ENCODE measurements around the gene MYMK.

The MYMK gene

DNA sequence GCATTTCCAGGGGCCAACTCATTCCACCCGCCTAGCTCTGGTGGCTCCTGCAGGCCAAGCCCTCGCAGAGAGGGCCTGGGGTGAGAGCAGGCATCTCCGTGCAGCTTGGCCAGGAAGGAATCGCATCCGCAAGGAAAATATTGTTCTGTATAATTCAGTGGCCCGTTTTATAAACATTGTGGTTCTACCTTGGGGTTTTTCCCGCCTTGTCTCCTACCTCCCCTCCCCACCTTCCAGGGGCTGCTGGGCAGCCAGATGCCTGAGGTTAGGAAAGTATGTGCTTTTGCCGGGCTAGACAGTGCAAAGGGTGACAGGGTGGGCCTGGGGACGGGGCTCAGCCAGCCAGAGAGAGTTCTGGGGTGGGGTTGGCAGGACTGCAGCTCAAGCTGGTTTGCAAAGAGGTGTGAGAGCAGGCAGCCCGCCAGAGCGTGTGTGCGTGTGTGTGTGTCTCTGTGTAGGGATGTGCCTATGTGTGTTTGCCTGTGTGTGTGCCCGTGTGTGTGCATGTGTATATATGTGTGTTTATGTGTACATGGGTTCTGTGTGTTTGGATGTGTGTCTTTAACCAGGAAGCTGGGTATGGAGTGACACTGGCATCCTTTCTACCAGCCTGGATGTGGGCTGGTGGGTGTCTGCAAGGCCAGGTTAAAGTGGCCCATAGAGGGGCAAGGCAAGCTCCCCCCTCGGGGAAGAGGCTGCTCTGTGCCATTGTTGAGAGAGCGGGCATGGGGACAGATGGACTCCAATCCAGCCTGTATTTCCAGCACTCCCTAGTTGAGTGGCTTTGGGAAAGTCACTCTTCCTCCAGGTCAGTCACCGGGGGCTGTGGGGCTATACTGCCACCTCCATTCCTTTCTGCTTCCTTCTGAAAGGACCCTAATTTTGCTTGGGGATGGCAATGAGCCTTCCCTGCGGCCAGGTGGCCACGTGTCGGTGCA, 35.2 kb downstream of the MYMK start:
- TF ChIP-seq, protein P1, sequence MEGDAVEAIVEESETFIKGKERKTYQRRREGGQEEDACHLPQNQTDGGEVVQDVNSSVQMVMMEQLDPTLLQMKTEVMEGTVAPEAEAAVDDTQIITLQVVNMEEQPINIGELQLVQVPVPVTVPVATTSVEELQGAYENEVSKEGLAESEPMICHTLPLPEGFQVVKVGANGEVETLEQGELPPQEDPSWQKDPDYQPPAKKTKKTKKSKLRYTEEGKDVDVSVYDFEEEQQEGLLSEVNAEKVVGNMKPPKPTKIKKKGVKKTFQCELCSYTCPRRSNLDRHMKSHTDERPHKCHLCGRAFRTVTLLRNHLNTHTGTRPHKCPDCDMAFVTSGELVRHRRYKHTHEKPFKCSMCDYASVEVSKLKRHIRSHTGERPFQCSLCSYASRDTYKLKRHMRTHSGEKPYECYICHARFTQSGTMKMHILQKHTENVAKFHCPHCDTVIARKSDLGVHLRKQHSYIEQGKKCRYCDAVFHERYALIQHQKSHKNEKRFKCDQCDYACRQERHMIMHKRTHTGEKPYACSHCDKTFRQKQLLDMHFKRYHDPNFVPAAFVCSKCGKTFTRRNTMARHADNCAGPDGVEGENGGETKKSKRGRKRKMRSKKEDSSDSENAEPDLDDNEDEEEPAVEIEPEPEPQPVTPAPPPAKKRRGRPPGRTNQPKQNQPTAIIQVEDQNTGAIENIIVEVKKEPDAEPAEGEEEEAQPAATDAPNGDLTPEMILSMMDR (IDR thresholded peaks at IDR 0.05; ENCODE audit: borderline replicate concordance, control extremely low read depth, extremely low read depth, insufficient read depth, missing control alignments) = no peak
- in situ Hi-C loops (cut with MboI; ENCODE audit: low sequenced_read_pairs, unreplicated experiment) = loop anchor here (25.0 kb wide), 1 partner anchor 302 kb away; no protein-coding TSS in a partner anchor
- no peak for DNase-seq (ENCODE audit: low spot score)

DNA sequence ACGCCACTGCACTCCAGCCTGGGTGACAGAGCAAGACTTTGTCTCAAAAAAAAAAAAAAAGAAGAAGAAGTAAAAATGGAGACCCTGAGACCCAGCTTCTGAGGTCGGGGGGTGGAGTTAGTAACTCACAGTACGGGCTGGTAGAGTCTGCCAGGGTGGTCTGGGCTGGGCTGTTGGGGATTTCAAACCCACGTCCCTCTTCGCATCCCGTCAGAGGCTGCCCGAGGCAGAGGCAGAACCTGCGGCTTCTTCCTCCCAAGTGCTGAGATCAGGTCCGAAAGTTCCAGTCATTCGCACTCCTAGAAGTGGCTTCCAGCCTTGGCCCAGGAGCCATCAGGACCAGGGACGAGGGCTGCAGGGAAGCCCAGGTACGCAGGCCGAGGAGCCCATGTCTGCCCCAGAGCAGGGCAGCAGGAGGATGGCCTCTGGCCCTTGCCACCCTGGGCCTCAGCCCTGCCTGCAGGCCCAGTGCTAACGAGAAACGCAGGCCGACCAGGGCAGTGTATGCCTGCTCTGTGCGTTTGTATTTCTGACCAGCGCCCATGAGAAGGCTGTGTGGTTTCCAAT, 36.0 kb downstream of the MYMK start:
- in situ Hi-C loops (cut with MboI; ENCODE audit: low sequenced_read_pairs, unreplicated experiment) = loop anchor here (25.0 kb wide), 1 partner anchor 301 kb away; no protein-coding TSS in a partner anchor
- TF ChIP-seq, protein P1 (IDR thresholded peaks at IDR 0.05; ENCODE audit: borderline replicate concordance, control extremely low read depth, extremely low read depth, insufficient read depth, missing control alignments) = no peak
- no peak for DNase-seq (ENCODE audit: low spot score)

DNA sequence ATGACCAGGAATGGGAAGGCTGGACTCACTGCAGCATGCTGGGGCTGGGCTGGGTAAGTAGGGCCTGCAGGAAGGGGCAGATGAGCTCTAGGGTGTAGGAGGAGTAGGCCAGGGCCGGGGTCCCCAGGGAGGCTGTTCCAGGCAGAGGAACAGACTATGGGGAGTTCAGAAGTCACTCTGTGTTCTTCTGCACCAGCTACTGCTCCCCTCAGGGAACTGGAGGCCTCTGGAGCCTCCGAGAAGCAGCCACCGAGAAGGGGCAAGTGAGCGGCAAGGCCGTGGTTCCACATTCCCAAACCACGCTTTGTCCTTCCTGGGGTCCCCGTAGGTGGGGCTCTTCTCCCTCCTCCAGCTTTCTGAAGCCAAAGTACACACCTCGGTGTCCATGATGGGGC, 37.4 kb downstream of the MYMK start:
- TF ChIP-seq, protein P1 (IDR thresholded peaks at IDR 0.05; ENCODE audit: borderline replicate concordance, control extremely low read depth, extremely low read depth, insufficient read depth, missing control alignments) = no peak
- in situ Hi-C loops (cut with MboI; ENCODE audit: low sequenced_read_pairs, unreplicated experiment) = loop anchor here (25.0 kb wide), 1 partner anchor 300 kb away; no protein-coding TSS in a partner anchor

DNA sequence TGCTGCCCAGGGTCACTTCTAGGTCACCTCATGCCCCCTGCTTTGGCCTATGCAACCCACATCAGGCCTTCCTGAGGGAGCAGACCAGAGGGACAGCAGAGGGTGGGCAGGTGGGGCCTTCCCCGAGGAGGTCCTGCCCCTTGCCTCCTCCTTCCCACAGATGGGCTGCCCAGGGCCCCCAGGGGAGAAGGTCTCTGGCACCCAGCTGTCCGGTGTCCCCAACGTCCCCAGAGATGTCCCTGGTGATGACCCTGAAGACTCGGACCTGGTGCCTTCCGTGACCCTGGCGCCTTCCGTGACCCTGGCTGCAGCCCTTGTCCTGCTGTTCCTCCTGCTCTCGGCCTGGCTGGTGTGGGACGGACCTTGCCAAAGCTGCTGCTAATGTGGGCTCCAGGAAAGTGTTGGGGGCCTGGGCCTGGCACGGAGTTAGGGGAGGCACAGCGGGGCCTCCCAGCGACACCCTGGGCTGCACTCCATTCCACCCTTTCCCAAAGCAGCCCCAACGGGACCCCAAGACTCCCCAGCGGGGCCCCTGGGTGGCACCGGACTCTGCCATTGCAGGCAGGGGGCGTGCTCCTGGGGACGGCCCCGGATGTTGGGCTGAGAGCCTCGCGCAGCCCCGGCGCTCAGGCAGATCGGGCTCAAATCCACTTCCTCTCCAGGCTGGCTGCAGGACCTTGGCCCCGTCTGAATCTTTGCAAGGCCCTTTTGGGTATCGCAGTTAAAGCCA, 39.1 kb downstream of the MYMK start:
- peak; percentile 79 for DNase-seq (ENCODE audit: low spot score)
- in situ Hi-C loops (cut with MboI; ENCODE audit: low sequenced_read_pairs, unreplicated experiment) = loop anchor here (25.0 kb wide), 1 partner anchor 298 kb away; no protein-coding TSS in a partner anchor
- TF ChIP-seq, protein P1 (IDR thresholded peaks at IDR 0.05; ENCODE audit: borderline replicate concordance, control extremely low read depth, extremely low read depth, insufficient read depth, missing control alignments) = no peak

More for the DNA sequence above, 37.4 kb downstream of the MYMK start:
- DNase-seq (ENCODE audit: low spot score) = no peak

DNA sequence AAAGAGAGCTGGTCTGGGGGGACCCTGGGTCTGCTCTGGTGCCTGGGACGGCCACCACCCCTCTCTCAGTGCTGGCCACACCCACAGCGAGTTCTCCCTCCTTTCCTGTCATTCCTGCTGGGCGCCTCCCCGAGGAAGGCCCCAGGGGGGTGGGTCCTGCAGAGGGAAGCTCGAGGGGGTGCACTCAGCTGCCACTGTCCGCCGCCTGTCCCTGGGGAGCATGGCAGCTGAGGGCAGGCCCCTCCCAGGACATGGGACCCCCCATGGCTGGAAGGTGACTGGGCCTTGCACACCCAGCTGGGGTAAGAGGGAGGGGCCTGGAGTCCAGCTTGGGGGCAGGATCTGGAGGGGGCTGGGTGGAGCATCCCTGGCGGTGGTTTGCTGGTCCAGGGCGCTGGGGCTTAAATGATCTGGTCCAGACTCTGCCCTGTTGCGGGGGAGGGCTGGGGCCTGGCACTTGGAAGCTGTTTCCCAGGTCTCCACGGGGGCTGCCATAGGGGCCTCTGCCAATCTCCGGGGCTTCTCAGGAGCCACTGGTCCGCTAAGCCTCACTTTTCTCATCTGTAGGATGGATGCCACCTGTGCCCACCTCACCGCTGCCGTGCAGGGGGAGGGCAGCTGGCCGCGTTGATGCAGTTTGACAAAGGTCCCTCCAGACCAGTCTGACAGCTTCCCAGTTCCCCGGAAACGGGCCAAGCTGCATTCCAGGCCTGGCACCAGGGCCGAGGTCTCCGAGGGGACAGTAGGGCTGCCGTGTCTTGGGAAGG, 39.9 kb downstream of the MYMK start:
- TF ChIP-seq, protein P1 (IDR thresholded peaks at IDR 0.05; ENCODE audit: borderline replicate concordance, control extremely low read depth, extremely low read depth, insufficient read depth, missing control alignments) = no peak
- in situ Hi-C loops (cut with MboI; ENCODE audit: low sequenced_read_pairs, unreplicated experiment) = loop anchor here (25.0 kb wide), 1 partner anchor 298 kb away; no protein-coding TSS in a partner anchor

More for the DNA sequence above, 39.9 kb downstream of the MYMK start:
- DNase-seq (ENCODE audit: low spot score) = no peak
